IMR-90 (cell line): Measurements from ENCODE around the gene CMTM5. TPM values are rescaled to one million over a fixed set of nuclear protein-coding genes. Genes with fewer than 3 reads are reported as not detected.

Source experiments
- ATAC-seq: fragments of 200-7000 bp; cut with Tn5 transposase; 2 replicates; pipeline ENCODE4 v1.9.1; 2020; ENCODE audit warnings: low read depth, mild to moderate bottlenecking, moderate library complexity
- BruUV-seq: library from RNA; stranded (reverse); fragments of 400-500 nt; replicated peaks from 2 replicates; lab custom pipeline; 2021; lab: Mats Ljungman, UMichigan
- CTCF ChIA-PET: fragments of 300-600 bp; formaldehyde crosslinking; extraction: SDS; loops from one replicate; lab custom pipeline; 2021; ENCODE audit warnings: antibody characterized with exemption; lab: Yijun Ruan, JAX
- POLR2A ChIA-PET: fragments of 300-600 bp; sonication (Branson Sonifier 250); formaldehyde crosslinking; loops from one replicate; lab custom pipeline; 2022; ENCODE audit warnings: antibody characterized with exemption; ENCODE audit not compliant: unreplicated experiment; lab: Charles Lee
- DNase-seq: peaks from one replicate; pipeline ENCODE4 v3.0.0; 2013
- H2AFZ ChIP-seq: replicated peaks from 2 replicates; pipeline ENCODE3; 2013; ENCODE audit warnings: low read length, mild to moderate bottlenecking; ENCODE audit not compliant: poor library complexity
- H2AK5ac ChIP-seq: 2 replicates; pipeline ENCODE4 v1.6.1; 2013; ENCODE audit warnings: low read depth, low read length, inconsistent platforms
- H2AK9ac ChIP-seq: replicated peaks from 2 replicates; pipeline ENCODE3; 2013; ENCODE audit warnings: mild to moderate bottlenecking, low read depth, low read length, moderate library complexity; ENCODE audit not compliant: poor library complexity
- H2BK120ac ChIP-seq: 2 replicates; pipeline ENCODE4 v1.6.1; 2013; ENCODE audit warnings: low read depth, low read length, inconsistent platforms
- H2BK15ac ChIP-seq: 3 replicates; pipeline ENCODE4 v1.6.1; 2013; ENCODE audit warnings: low read depth, low read length, inconsistent platforms
- H2BK20ac ChIP-seq: 2 replicates; pipeline ENCODE4 v1.6.1; 2013; ENCODE audit warnings: low read depth, mild to moderate bottlenecking, inconsistent platforms, low read length, moderate library complexity
- H2BK5ac ChIP-seq: 2 replicates; pipeline ENCODE4 v1.6.1; 2013; ENCODE audit warnings: mild to moderate bottlenecking, low read depth, low read length, inconsistent platforms; ENCODE audit not compliant: poor library complexity, severe bottlenecking
- H3K14ac ChIP-seq: replicated peaks from 2 replicates; pipeline ENCODE4 v1.6.1; 2013; ENCODE audit warnings: low read depth, low read length, inconsistent platforms
- H3K18ac ChIP-seq: 2 replicates; pipeline ENCODE4 v1.6.1; 2013; ENCODE audit warnings: low read depth, low read length, control low read depth
- H3K23ac ChIP-seq: 2 replicates; pipeline ENCODE4 v1.6.1; 2013; ENCODE audit warnings: low read depth, low read length, inconsistent platforms
- H3K27ac ChIP-seq: 2 replicates; pipeline ENCODE4 v1.5.1; 2013; ENCODE audit warnings: mild to moderate bottlenecking, control low read depth, low read length; ENCODE audit not compliant: insufficient read depth
- H3K27me3 ChIP-seq: 2 replicates; pipeline ENCODE4 v1.6.1; 2013; ENCODE audit warnings: low read length; ENCODE audit not compliant: control insufficient read depth, insufficient read depth
- H3K36me3 ChIP-seq: 2 replicates; pipeline ENCODE4 v1.6.1; 2013; ENCODE audit warnings: low read length, mixed read lengths; ENCODE audit not compliant: control insufficient read depth, insufficient read depth
- H3K4ac ChIP-seq: 2 replicates; pipeline ENCODE4 v1.6.1; 2013; ENCODE audit warnings: low read depth, low read length, inconsistent platforms
- H3K4me1 ChIP-seq: 2 replicates; pipeline ENCODE4 v1.6.1; 2013; ENCODE audit warnings: low read length, mixed read lengths; ENCODE audit not compliant: control insufficient read depth, insufficient read depth
- H3K4me2 ChIP-seq: 2 replicates; pipeline ENCODE4 v1.6.1; 2013; ENCODE audit warnings: low read depth, mild to moderate bottlenecking, control low read depth, low read length, moderate library complexity
- H3K4me3 ChIP-seq: 2 replicates; pipeline ENCODE4 v1.5.1; 2013; ENCODE audit warnings: low read depth, mild to moderate bottlenecking, control low read depth, low read length, moderate library complexity; ENCODE audit not compliant: insufficient read depth
- H3K56ac ChIP-seq: 2 replicates; pipeline ENCODE4 v1.6.1; 2013; ENCODE audit warnings: low read length, inconsistent platforms; ENCODE audit not compliant: insufficient read depth; ENCODE audit errors: extremely low read depth
- H3K79me1 ChIP-seq, 2 experiments: 2 replicates each; pipeline ENCODE4 v1.6.1; 2013; ENCODE audit warnings: low read length in 2 of 2, inconsistent platforms in 1 of 2, low read depth in 1 of 2
- H3K9ac ChIP-seq: 2 replicates; pipeline ENCODE4 v1.6.1; 2013; ENCODE audit warnings: low read depth, low read length, control low read depth
- H3K9me1 ChIP-seq: 2 replicates; pipeline ENCODE4 v1.6.1; 2013; ENCODE audit warnings: low read length, inconsistent platforms; ENCODE audit not compliant: insufficient read depth
- H3K9me3 ChIP-seq: 2 replicates; pipeline ENCODE4 v1.6.1; 2013; ENCODE audit warnings: low read length; ENCODE audit not compliant: control insufficient read depth, insufficient read depth
- H4K20me1 ChIP-seq: 2 replicates; pipeline ENCODE4 v1.6.1; 2013; ENCODE audit warnings: low read length, inconsistent platforms; ENCODE audit not compliant: insufficient read depth
- H4K5ac ChIP-seq: 2 replicates; pipeline ENCODE4 v1.6.1; 2013; ENCODE audit warnings: mild to moderate bottlenecking, low read depth, low read length, control low read depth
- H4K8ac ChIP-seq, 2 experiments: 2 replicates each; pipeline ENCODE4 v1.6.1; 2013; ENCODE audit warnings: low read depth in 2 of 2, low read length in 2 of 2, control low read depth in 1 of 2, inconsistent platforms in 1 of 2
- H4K91ac ChIP-seq: 2 replicates; pipeline ENCODE4 v1.6.1; 2013; ENCODE audit warnings: low read depth, low read length, inconsistent platforms; ENCODE audit not compliant: insufficient read depth
- BHLHE40 ChIP-seq: fragments of 150-350 bp; IDR thresholded peaks from 2 replicates; pipeline ENCODE4 v1.6.1; 2016; ENCODE audit warnings: mild to moderate bottlenecking, low read depth, low read length
- CEBPB ChIP-seq: IDR thresholded peaks from 2 replicates; pipeline ENCODE4 v1.6.1; 2012; ENCODE audit warnings: low read depth, low read length, improper control_type of control experiment
- CHD1 ChIP-seq: IDR thresholded peaks from 2 replicates; pipeline ENCODE4 v1.6.1; 2012; ENCODE audit warnings: low read depth, low read length, improper control_type of control experiment
- CTCF ChIP-seq: conservative IDR thresholded peaks from 2 replicates; pipeline ENCODE4 v1.5.1; 2012; ENCODE audit warnings: mild to moderate bottlenecking, low read depth, low read length, improper control_type of control experiment
- ELK1 ChIP-seq: fragments of 150-350 bp; IDR thresholded peaks from 2 replicates; pipeline ENCODE4 v1.6.1; 2016; ENCODE audit warnings: low read depth, mild to moderate bottlenecking, low read length, moderate library complexity, borderline replicate concordance
- FOS ChIP-seq: fragments of 150-350 bp; IDR thresholded peaks from 2 replicates; pipeline ENCODE4 v1.6.1; 2016; ENCODE audit warnings: low read depth, low read length
- MAFK ChIP-seq: IDR thresholded peaks from 2 replicates; pipeline ENCODE4 v1.6.1; 2012; ENCODE audit warnings: low read depth, low read length, improper control_type of control experiment
- MAZ ChIP-seq: IDR thresholded peaks from 2 replicates; pipeline ENCODE4 v1.6.1; 2012; ENCODE audit warnings: low read depth, mild to moderate bottlenecking, low read length, improper control_type of control experiment, moderate library complexity, borderline replicate concordance
- MXI1 ChIP-seq: IDR thresholded peaks from 2 replicates; pipeline ENCODE4 v1.6.1; 2012; ENCODE audit warnings: low read depth, mild to moderate bottlenecking, low read length, moderate library complexity, borderline replicate concordance
- NFE2L2 ChIP-seq: fragments of 150-350 bp; IDR thresholded peaks from 2 replicates; pipeline ENCODE4 v1.6.1; 2016; ENCODE audit warnings: low read depth, mild to moderate bottlenecking, low read length
- POLR2A ChIP-seq: IDR thresholded peaks from 2 replicates; pipeline ENCODE4 v1.6.1; 2012; ENCODE audit warnings: mild to moderate bottlenecking, low read depth, low read length
- RAD21 ChIP-seq: IDR thresholded peaks from 2 replicates; pipeline ENCODE4 v1.6.1; 2012; ENCODE audit warnings: low read length, improper control_type of control experiment
- RCOR1 ChIP-seq: IDR thresholded peaks from 2 replicates; pipeline ENCODE4 v1.6.1; 2012; ENCODE audit warnings: mild to moderate bottlenecking, low read length, improper control_type of control experiment; ENCODE audit not compliant: insufficient replicate concordance
- RFX5 ChIP-seq: IDR thresholded peaks from 2 replicates; pipeline ENCODE4 v1.8.0; 2012; ENCODE audit warnings: low read depth, mild to moderate bottlenecking, low read length, moderate library complexity
- SMC3 ChIP-seq: fragments of 150-350 bp; IDR thresholded peaks from 2 replicates; pipeline ENCODE4 v1.6.1; 2016; ENCODE audit warnings: low read depth, mild to moderate bottlenecking, antibody characterized with exemption, low read length, moderate library complexity
- WGBS, 2 experiments: methylation state at CpG; one replicate each; pipeline versions ENCODE4 v1.1.5 to v1.1.7; 2013; ENCODE audit warnings: missing lambda C conversion rate in 2 of 2; ENCODE audit not compliant: insufficient read length in 1 of 2; ENCODE audit errors: extremely low coverage in 2 of 2; 5-methylcytosine and 5-hydroxymethylcytosine counted together
- dilution Hi-C: fragments of 300-500 bp; cut with HindIII; formaldehyde crosslinking; loops from one replicate; pipeline ENCODE4 v1.14.3; 2018; ENCODE audit warnings: low sequenced_read_pairs; ENCODE audit not compliant: unreplicated experiment
- in situ Hi-C: fragments of 300-500 bp; cut with MboI; formaldehyde crosslinking; loops from 3 replicates; pipeline ENCODE4 v1.14.3; 2019; ENCODE audit warnings: low sequenced_read_pairs, inconsistent platforms, mixed read lengths
- intact Hi-C: fragments of 100-400 bp; cut with micrococcal nuclease; formaldehyde crosslinking; loops from 2 replicates; pipeline ENCODE4 v1.10.0; 2022
- polyA plus RNA-seq, 3 experiments: library from polyadenylated mRNA; depleted of rRNA; stranded (reverse); fragments of >200 nt; gene quantifications; 2 replicates each; pipeline ENCODE4 v1.2.3, GENCODE V29; 2012; ENCODE audit warnings: low replicate concordance in 1 of 3
- total RNA-seq: library from RNA; depleted of rRNA; stranded (reverse); fragments of >200 nt; gene quantifications from 2 replicates; pipeline ENCODE4 v1.2.3, GENCODE V29; 2012

CMTM5 gene
- total and polyA plus RNA-seq, 2 of the 4 experiments (the other 2 are of a cell fraction) = 0.07 TPM; not detected in 1

- peaks cover 44% of the 10 kb centered on the region for H3K27me3 ChIP-seq
- no peak overlapping the region for H3K4me3 ChIP-seq
- no peak overlapping the region for H3K4me2 ChIP-seq
- dilution Hi-C loops = no loop called here
- H2AK9ac ChIP-seq = no peak overlapping the region
- H2AFZ ChIP-seq = no peak overlapping the region
- H3K9me1 ChIP-seq = no peaks in the 10 kb centered on the region
- H3K23ac ChIP-seq = no peak overlapping the region
- no peak overlapping the region for H4K8ac ChIP-seq
- no peak overlapping the region for H3K18ac ChIP-seq
- no peaks in the 10 kb centered on the region for H3K4me1 ChIP-seq
- no peak overlapping the region for H2BK15ac ChIP-seq
- no peak overlapping the region for H3K56ac ChIP-seq
- DNase-seq (no peak), ATAC-seq (no peak)
- H4K20me1 ChIP-seq = no peaks in the 10 kb centered on the region
- no peak overlapping the region for H3K4ac ChIP-seq
- intact Hi-C loops = loop anchor here (1.0 to 2.0 kb wide), 2 partner anchors 53 to 116 kb away; no protein-coding TSS in a partner anchor
- H4K91ac ChIP-seq = no peak overlapping the region
- no peak overlapping the region for H2BK20ac ChIP-seq
- no peak overlapping the region for H3K14ac ChIP-seq
- TF ChIP-seq RAD21 (no peak), SMC3 (no peak), BHLHE40 (no peak), NFE2L2 (no peak), RCOR1 (no peak), ELK1 (no peak), MAFK (no peak), MXI1 (no peak), CEBPB (no peak), RFX5 (no peak), MAZ (no peak), CTCF (no peak), CHD1 (no peak), FOS (no peak), POLR2A (no peak)
- no peaks in the 10 kb centered on the region for H3K36me3 ChIP-seq
- WGBS, 2 experiments = 46% methylated on average over 3 of the region's 4 CpGs; no CpG with 5 or more reads in 1 of the 2 experiments
- H3K79me1 ChIP-seq = no peaks in the 10 kb centered on the region
- ChIA-PET CTCF (interaction anchor here (0.9 to 1.7 kb wide), 2 partner anchors 47 to 180 kb away, joined by 3 to 10 read pairs; no protein-coding TSS in a partner anchor), POLR2A (interaction anchor here (1.6 kb wide), 1 partner anchor 54 kb away, joined by 5 read pairs; no protein-coding TSS in a partner anchor)
- no peak overlapping the region for H2AK5ac ChIP-seq
- H2BK120ac ChIP-seq = no peak overlapping the region
- in situ Hi-C loops = no loop called here
- H4K5ac ChIP-seq = no peak overlapping the region
- no peak overlapping the region for H3K9ac ChIP-seq
- no peaks in the 10 kb centered on the region for H3K9me3 ChIP-seq
- no peak overlapping the region for H3K27ac ChIP-seq
- no peak overlapping the region for H2BK5ac ChIP-seq
- BruUV-seq = no TSS peak
Measured at GRCh38 chr14:23380976-23381375, 4.1 kb downstream of the CMTM5 start.
